Glutamatergic neuron (in vitro differentiated cells): ENCODE measurements around the gene PPME1. TPM values are rescaled to one million over a fixed set of nuclear protein-coding genes. Genes with fewer than 3 reads are reported as not detected.
A peak's percentile ranks its signal among the peaks of the same experiment; 100 is the strongest.

Experiments used
- DNase-seq: peaks from one replicate; pipeline ENCODE4 v3.0.0; 2022
- H3K27ac Mint-ChIP-seq: one replicate; pipeline ENCODE4 v1.8.0; 2020; ENCODE audit warnings: mild to moderate bottlenecking, mixed read lengths, inconsistent platforms; ENCODE audit not compliant: unreplicated experiment
- H3K27me3 Mint-ChIP-seq: one replicate; pipeline ENCODE4 v1.8.0; 2020; ENCODE audit warnings: mild to moderate bottlenecking, moderate library complexity, mixed read lengths, inconsistent platforms; ENCODE audit not compliant: unreplicated experiment
- H3K36me3 Mint-ChIP-seq: one replicate; pipeline ENCODE4 v1.8.0; 2020; ENCODE audit warnings: mild to moderate bottlenecking, mixed read lengths, inconsistent platforms; ENCODE audit not compliant: unreplicated experiment
- H3K4me1 Mint-ChIP-seq: one replicate; pipeline ENCODE4 v1.8.0; 2020; ENCODE audit warnings: mild to moderate bottlenecking, low read depth, mixed read lengths, inconsistent platforms; ENCODE audit not compliant: unreplicated experiment
- H3K4me3 Mint-ChIP-seq: one replicate; pipeline ENCODE4 v1.8.0; 2020; ENCODE audit warnings: mild to moderate bottlenecking, mixed read lengths, inconsistent platforms; ENCODE audit not compliant: unreplicated experiment
- H3K9me3 Mint-ChIP-seq: one replicate; pipeline ENCODE4 v1.8.0; 2020; ENCODE audit warnings: mild to moderate bottlenecking, moderate library complexity, mixed read lengths, inconsistent platforms; ENCODE audit not compliant: unreplicated experiment
- CTCF ChIP-seq: fragments of 200-600 bp; sonication (generic); IDR thresholded peaks from one replicate; pipeline ENCODE4 v1.5.0; 2021; ENCODE audit not compliant: partially characterized antibody, unreplicated experiment
- total RNA-seq: library from RNA; stranded (reverse); fragmentation: NEBNext Ultra II Directional; extraction: Animal tissue kit (Norgen Biotek cat#: 25700); gene quantifications from one replicate; pipeline ENCODE4 v1.2.1, GENCODE V29; 2021; ENCODE audit not compliant: unreplicated experiment

The PPME1 gene
- total RNA-seq, 1 donor from 2014 or later = 65.1 TPM

GRCh38 chr11:74253361-74253760 lies 82.3 kb downstream of the PPME1 start:
- H3K27ac Mint-ChIP-seq = no peak overlapping the region
- TF ChIP-seq CTCF = no peak
- H3K9me3 Mint-ChIP-seq = peaks cover 1% of the 10 kb centered on the region
- DNase-seq = no peak
- H3K27me3 Mint-ChIP-seq = no peaks in the 10 kb centered on the region
- peaks cover 17% of the 10 kb centered on the region for H3K36me3 Mint-ChIP-seq
- no peak overlapping the region for H3K4me3 Mint-ChIP-seq
- H3K4me1 Mint-ChIP-seq = no peaks in the 10 kb centered on the region

DNA sequence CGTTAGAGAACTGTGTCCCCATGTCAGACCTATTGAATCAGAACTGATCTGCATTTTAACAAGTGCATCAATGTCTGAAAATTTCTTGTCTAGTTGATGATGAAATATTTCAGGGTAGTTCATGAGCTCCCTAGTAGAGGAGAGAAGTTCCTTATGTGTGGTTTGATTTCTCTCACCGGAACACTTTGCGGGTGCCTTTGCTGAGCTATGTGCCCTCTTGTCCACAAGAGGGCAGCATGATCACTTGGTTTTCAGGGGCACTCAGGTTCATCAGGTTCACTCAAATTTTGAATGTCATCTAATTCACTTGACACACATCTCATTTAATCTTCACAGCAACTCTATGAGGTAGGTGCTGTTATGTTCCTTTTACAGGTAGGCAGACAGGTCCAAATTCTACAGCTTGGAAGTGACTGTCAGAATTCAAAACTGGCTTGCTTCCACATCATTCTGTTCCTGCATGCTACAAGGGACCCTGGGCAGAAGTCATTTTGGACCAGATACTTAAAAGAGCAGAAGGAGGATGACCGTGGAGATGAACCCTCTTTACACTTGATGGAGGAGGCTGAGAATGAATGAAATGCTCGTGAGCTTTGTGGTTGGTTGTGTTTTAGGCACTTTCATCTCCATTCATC lies 84.8 kb downstream of the PPME1 start:
- peaks cover 1% of the 10 kb centered on the region for H3K9me3 Mint-ChIP-seq
- H3K4me1 Mint-ChIP-seq = no peaks in the 10 kb centered on the region
- H3K36me3 Mint-ChIP-seq = peaks cover 13% of the 10 kb centered on the region
- no peak overlapping the region for H3K27ac Mint-ChIP-seq
- peak; percentile 88 for TF ChIP-seq CTCF
- H3K27me3 Mint-ChIP-seq = no peaks in the 10 kb centered on the region
- H3K4me3 Mint-ChIP-seq = no peak overlapping the region
- peak; percentile 55 for DNase-seq

GRCh38 chr11:74256378-74257133 lies 85.5 kb downstream of the PPME1 start:
- Mint-ChIP-seq H3K4me1 (no peaks in the 10 kb centered on the region), H3K27me3 (no peaks in the 10 kb centered on the region), H3K9me3 (peaks cover 3% of the 10 kb centered on the region), H3K36me3 (peaks cover 13% of the 10 kb centered on the region), H3K4me3 (no peak overlapping the region), H3K27ac (no peak overlapping the region)
- DNase-seq = no peak
- TF ChIP-seq CTCF = no peak

DNA sequence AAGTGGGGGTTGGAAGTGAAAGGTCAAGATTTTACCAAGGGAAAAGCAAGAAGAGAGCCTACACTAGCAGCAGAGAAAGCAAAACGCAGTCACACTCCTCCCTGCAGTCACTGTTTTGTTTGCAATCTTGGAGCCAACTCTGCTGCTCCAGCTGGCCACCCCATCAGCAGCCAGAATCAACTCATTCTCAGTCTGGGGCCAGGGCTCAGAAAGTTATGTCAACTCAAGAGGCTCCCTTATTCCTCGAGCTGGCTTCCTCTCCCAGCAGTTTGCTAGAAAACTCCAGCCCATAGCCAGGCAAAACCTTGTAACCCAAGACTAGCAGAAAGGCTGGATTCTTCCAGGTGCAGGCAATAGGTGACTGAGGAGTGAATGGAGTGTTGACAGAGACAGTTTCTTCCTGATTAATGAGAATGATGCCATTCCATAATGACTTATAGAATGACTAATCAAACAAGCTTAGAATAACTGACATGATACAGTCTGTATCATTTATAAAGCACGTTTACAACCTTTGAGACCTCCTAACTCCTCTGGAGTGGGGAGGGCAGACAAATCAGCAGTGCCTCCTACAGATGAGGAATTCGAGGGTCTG lies 87.0 kb downstream of the PPME1 start:
- Mint-ChIP-seq H3K4me3 (no peak overlapping the region), H3K27ac (no peak overlapping the region), H3K36me3 (peaks cover 13% of the 10 kb centered on the region), H3K9me3 (peaks cover 5% of the 10 kb centered on the region), H3K4me1 (no peaks in the 10 kb centered on the region), H3K27me3 (peaks cover 2% of the 10 kb centered on the region)
- no peak for DNase-seq
- no peak for TF ChIP-seq CTCF

DNA sequence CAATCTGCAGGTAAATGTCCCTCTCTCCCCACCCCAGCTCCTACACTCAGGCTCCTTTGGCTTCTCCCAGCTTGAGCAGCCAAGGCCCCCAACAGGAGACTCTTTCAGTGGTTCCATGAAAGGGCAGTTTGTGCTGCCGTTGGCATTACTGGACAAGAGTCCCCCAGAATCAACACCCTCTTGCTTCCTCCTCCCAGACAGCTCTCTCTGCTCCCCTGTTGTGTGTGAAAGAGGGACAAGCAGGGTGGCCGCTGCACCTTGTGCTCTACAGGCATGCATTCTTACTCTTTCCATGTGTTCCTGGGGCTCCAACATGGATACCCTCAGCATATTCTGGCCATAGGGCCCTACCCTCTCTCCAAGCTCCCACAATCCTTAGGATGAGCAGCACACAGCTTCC lies 91.6 kb downstream of the PPME1 start:
- peaks cover 5% of the 10 kb centered on the region for H3K9me3 Mint-ChIP-seq
- H3K27ac Mint-ChIP-seq = no peak overlapping the region
- H3K4me1 Mint-ChIP-seq = no peaks in the 10 kb centered on the region
- H3K36me3 Mint-ChIP-seq = no peaks in the 10 kb centered on the region
- no peak overlapping the region for H3K4me3 Mint-ChIP-seq
- no peak for TF ChIP-seq CTCF
- DNase-seq = no peak
- peaks cover 3% of the 10 kb centered on the region for H3K27me3 Mint-ChIP-seq
